GM23248 (cell line): ENCODE measurements around the gene PHF21B.

Experiments used
- EZH2 ChIP-seq: fragments of 200-600 bp; sonication (generic); IDR thresholded peaks from 2 replicates; pipeline ENCODE4 v1.6.1; 2018; ENCODE audit warnings: antibody characterized with exemption, mild to moderate bottlenecking; ENCODE audit not compliant: insufficient read depth, poor library complexity, severe bottlenecking
- EZH2phosphoT487 ChIP-seq: fragments of 200-600 bp; sonication (generic); IDR thresholded peaks from 2 replicates; pipeline ENCODE4 v1.6.1; 2018; ENCODE audit warnings: antibody characterized with exemption, moderate library complexity, mild to moderate bottlenecking, low read depth; ENCODE audit not compliant: insufficient read depth

GRCh38 chr22:44914026-44914721 lies 95.6 kb downstream of the PHF21B start:
- TF ChIP-seq EZH2phosphoT487 (no peak), EZH2 (no peak)
